AG09319 (cell line): ENCODE results near the gene SINHCAF.

ENCODE experiments used
- DNase-seq: peaks from one replicate; pipeline ENCODE4 v3.0.0-alpha.2; 2010; ENCODE audit warnings: low read depth; ENCODE audit errors: extremely low read depth
- TF ChIP-seq, protein P1 (sequence below): IDR thresholded peaks from 2 replicates; pipeline ENCODE4 v1.5.1; 2011; ENCODE audit warnings: low read depth, mild to moderate bottlenecking, inconsistent platforms, low read length, moderate library complexity

Gene SINHCAF

DNA sequence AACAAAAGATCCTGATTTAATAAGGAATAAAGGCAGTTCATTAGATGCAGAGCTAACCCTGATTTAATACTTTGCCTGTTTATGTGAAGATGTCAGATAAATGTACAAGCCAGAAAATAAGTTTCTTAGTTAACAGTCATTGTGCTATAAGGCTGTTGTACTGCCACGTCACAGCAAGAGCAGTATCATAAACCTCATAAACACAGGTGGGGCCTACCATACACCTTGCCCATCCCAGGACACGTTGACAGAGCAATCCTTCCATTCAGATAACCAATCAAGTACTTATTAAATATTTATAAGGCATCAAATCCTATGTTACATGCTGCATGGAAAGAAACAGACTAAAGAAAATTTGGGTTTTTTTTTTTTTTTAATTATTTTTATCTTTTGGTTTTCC lies 36.5 kb downstream of the SINHCAF start:
- TF ChIP-seq, protein P1, sequence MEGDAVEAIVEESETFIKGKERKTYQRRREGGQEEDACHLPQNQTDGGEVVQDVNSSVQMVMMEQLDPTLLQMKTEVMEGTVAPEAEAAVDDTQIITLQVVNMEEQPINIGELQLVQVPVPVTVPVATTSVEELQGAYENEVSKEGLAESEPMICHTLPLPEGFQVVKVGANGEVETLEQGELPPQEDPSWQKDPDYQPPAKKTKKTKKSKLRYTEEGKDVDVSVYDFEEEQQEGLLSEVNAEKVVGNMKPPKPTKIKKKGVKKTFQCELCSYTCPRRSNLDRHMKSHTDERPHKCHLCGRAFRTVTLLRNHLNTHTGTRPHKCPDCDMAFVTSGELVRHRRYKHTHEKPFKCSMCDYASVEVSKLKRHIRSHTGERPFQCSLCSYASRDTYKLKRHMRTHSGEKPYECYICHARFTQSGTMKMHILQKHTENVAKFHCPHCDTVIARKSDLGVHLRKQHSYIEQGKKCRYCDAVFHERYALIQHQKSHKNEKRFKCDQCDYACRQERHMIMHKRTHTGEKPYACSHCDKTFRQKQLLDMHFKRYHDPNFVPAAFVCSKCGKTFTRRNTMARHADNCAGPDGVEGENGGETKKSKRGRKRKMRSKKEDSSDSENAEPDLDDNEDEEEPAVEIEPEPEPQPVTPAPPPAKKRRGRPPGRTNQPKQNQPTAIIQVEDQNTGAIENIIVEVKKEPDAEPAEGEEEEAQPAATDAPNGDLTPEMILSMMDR = no peak
- DNase-seq = no peak

DNA sequence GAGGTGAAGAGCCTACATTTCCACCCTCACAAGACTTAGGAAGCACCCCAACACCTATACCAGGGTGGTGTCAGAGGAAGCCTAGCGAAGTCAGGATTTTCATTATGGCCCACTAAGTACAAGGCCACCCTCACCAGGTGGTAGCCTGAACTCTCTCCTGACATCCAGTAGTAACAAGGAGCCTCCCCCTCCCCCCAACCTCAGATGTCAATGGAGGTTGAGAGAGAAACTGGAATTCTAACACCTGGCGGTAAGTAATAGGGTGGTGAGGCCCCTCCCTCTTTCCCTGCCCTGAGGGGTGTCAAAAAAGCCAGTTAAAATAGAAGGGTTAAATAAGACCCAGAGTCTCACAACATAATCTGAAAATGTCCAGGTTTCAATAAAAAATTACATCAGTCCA lies 37.6 kb downstream of the SINHCAF start:
- TF ChIP-seq, protein P1 = no peak
- no peak for DNase-seq

DNA sequence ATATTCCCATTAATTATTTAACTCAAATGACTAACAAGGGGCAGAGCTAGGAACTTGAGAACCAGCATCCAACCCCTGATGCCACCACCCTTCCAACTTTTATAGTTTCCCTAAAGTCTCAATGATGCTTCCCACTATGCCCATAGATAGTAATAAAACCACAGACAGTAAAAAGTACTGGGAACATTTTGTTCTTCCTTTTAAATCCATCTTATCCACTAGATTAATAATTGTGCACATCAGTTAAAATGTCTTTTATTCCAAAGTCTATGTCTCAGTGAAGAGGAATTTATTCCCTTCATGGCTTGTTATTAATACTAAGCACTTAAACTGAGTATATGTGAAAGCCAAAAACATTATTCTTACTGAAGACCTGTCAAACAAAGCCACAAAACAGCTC lies 45.8 kb downstream of the SINHCAF start:
- DNase-seq = no peak
- TF ChIP-seq, protein P1 = no peak

DNA sequence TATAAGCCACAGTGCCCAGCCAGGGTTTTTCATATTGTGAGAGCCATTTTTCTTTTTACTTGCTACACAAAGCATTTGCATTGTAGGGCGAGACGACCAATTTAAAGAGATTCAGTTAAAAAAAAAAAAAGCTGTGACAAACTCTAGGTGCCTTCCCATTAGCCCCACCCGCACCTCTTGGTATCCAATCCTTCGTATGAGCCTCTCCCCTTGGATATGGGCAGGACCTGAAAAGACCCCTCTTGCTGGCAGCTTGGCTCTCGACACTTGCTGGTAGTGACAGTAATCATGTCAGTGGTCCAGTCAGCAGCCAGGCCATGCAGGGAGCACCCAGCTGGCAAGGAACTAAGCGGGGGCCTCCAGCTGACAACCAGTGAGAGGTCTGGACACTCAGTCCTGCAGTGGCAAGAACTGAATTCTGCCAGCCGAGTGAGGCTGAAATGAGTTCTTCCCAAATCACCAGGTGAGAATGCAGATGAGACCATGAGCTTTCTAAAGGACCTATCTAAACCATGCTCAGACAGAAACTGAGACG lies 46.5 kb downstream of the SINHCAF start:
- TF ChIP-seq, protein P1 = no peak
- no peak for DNase-seq

DNA sequence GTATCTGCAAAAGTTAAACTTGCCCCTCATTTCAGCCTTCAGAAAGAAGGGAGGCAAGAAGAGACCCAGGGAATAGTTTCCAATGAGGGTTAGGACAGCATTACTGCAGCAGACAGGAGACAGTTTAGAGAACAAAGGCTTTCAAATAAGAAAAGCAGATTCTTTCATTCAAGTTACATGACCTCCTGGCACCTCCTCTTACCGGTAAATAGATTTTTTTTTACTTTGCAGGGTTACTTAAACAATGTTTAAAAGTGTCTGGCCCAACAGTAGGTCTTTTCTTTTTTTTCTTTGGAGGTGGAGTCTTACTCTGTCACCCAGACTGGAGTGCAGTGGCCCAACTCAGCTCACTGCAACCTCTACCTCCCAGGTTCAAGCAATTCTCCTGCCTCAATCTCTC lies 47.1 kb downstream of the SINHCAF start:
- TF ChIP-seq, protein P1 = no peak
- DNase-seq = no peak

DNA sequence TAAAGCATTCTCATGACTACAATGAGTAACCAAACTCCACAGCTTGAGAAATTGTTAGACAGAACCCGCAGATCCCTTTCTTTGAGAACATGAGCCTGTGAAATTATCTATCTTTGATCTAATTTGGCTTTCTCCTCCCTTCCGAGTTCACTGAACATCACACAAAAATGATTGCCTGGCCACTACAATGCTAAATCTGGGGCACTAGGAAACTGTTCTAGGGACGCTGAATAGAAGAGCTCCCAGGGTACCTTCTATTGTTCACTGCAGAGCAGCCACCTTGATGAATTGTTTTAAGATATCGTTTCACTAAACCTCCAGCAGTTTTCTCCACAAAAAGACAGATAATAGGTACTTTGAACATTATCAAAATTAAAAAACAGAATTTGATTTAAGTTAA lies 47.5 kb downstream of the SINHCAF start:
- TF ChIP-seq, protein P1 = no peak
- no peak for DNase-seq

DNA sequence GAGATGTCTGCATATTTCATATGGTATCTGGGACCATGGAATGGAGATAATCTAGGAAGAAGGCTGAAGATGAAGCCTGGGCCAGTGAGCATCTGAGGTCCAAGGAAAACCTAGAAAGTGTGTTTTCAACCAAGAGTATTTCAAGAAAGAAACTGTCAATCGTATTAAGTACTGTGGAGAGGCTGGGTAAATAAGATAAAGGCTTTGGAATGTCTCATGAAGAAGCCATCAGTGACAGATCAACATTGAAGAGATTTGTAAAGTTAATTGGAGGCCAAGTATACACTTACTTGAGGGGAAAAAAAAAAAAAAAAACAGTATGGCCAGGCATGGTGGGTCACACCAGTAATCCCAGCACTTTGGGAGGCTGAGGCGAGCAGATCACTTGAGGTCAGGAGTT lies 48.9 kb downstream of the SINHCAF start:
- TF ChIP-seq, protein P1 = no peak
- no peak for DNase-seq
